ENCODE results near the gene PDE4B. TPM values are rescaled to one million over a fixed set of nuclear protein-coding genes. Genes with fewer than 3 reads are reported as not detected.

Gene PDE4B
- total and polyA plus RNA-seq, 2 donors from 2014 or later, result 2.0 to 8.7 TPM

DNA sequence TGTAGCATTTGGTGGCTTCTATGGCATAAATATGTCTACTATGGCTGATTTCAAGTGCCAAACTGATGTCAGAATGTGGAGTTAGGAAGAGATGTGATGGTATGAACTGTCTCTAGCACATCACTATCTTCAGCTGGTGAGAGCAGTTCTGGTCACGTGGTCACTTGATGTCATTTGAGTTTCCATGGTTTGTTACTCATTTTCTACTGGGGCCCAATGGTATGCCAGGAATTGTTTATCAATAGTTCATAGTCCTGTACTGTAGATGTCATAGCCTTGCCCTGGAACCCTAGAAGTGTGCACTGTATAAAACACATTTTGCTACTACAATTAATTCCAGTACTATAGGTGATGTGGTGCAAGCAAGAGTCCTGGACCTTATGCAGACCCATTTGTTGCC lies 153.7 kb downstream of the PDE4B start:
- no peak for DNase-seq
- intact Hi-C loops (cut with DNase I), result no loop called here
- no peaks in the 10 kb centered on the region for H3K4me1 ChIP-seq (ENCODE audit: control insufficient read depth in 2 of 3, insufficient read depth in 2 of 3, low read depth in 1 of 3, low read length in 3 of 3)
- no peak overlapping the region for H3K27ac ChIP-seq (ENCODE audit: low read depth in 2 of 2, low read length in 2 of 2)
- no peak overlapping the region for H3K4me3 ChIP-seq (ENCODE audit: low read length in 3 of 3)
- no peaks in the 10 kb centered on the region for H3K27me3 ChIP-seq (ENCODE audit: control insufficient read depth, insufficient read depth, low read length)
- H3K9ac ChIP-seq (ENCODE audit: low read length in 3 of 3), result no peak overlapping the region
- H3K36me3 ChIP-seq (ENCODE audit: control insufficient read depth in 2 of 3, insufficient read depth in 3 of 3, low read length in 3 of 3), result no peaks in the 10 kb centered on the region
- peaks cover 0 to 5% (median 0%) of the 10 kb centered on the region in 3 donors for H3K9me3 ChIP-seq (ENCODE audit: control insufficient read depth in 2 of 3, insufficient read depth in 1 of 3, low read length in 3 of 3)
- TF ChIP-seq CTCF (IDR thresholded peaks at IDR 0.05; ENCODE audit: borderline replicate concordance, extremely low read depth, insufficient read depth), result no peak
- no peak for FAIRE-seq

DNA sequence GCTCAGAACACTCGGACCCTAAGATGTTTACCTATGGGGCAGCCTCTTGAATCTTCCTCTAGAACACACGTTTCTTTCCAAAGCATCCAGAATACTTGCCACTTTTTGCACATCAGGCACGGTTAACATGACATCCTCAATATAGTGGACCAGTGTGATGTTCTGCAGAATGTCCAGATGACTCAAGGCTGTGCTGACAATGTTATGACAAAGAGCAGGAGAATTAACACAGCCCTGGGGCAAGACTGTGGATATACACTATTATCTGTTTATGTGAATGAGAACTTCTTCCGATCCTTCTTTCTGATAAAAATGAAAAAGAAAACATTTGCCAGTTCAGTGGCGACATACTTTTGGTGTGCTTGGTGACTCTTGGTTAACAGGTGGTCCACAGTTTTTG lies 154.3 kb downstream of the PDE4B start:
- FAIRE-seq, result no peak
- no peaks in the 10 kb centered on the region for H3K36me3 ChIP-seq (ENCODE audit: control insufficient read depth in 2 of 3, insufficient read depth in 3 of 3, low read length in 3 of 3)

DNA sequence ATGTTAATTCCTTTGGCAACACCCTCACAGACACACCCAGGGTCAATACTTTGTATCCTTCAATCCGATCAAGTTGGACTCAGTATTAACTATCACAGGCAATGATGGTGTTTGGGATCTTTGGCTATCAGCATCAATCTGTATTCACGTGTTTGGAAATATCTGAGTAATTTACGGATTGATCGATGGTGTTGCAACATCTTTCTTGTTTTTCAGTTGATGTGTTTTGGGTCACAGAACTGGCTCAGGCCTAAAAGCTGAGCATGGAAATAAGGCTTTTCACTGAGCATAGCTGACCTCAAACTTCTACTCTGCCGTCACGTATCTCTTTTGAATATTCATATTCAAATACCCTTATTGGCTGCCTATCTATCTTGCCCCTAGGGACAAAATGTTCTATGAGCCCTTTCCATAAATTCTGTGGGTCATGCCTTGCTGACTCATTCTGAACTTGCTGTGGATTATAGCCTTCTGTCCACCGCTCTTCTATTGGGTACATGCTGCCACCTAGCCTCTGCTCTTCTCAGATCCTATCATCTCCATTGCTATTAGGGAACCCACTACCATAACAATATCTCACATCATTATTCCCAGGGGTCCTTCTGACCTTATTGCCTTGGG lies 156.0 kb downstream of the PDE4B start:
- DNase-seq, result no peak
- H3K36me3 ChIP-seq (ENCODE audit: control insufficient read depth in 2 of 3, insufficient read depth in 3 of 3, low read length in 3 of 3), result no peaks in the 10 kb centered on the region
- no peak for FAIRE-seq
- H3K27ac ChIP-seq (ENCODE audit: low read depth in 2 of 2, low read length in 2 of 2), result no peak overlapping the region
- intact Hi-C loops (cut with DNase I), result no loop called here
- TF ChIP-seq CTCF (IDR thresholded peaks at IDR 0.05; ENCODE audit: borderline replicate concordance, extremely low read depth, insufficient read depth), result peak; percentile 5
- no peaks in the 10 kb centered on the region for H3K9me3 ChIP-seq (ENCODE audit: control insufficient read depth in 2 of 3, insufficient read depth in 1 of 3, low read length in 3 of 3)
- no peaks in the 10 kb centered on the region for H3K4me1 ChIP-seq (ENCODE audit: control insufficient read depth in 2 of 3, insufficient read depth in 2 of 3, low read depth in 1 of 3, low read length in 3 of 3)
- H3K27me3 ChIP-seq (ENCODE audit: control insufficient read depth, insufficient read depth, low read length), result no peaks in the 10 kb centered on the region
- H3K4me3 ChIP-seq (ENCODE audit: low read length in 3 of 3), result no peak overlapping the region
- H3K9ac ChIP-seq (ENCODE audit: low read length in 3 of 3), result no peak overlapping the region

More for the DNA sequence above, 154.3 kb downstream of the PDE4B start:
- Histone ChIP-seq H3K9me3 (ENCODE audit: control insufficient read depth in 2 of 3, insufficient read depth in 1 of 3, low read length in 3 of 3) (peaks cover 0 to 5% (median 0%) of the 10 kb centered on the region in 3 donors), H3K4me1 (ENCODE audit: control insufficient read depth in 2 of 3, insufficient read depth in 2 of 3, low read depth in 1 of 3, low read length in 3 of 3) (no peaks in the 10 kb centered on the region), H3K27ac (ENCODE audit: low read depth in 2 of 2, low read length in 2 of 2) (no peak overlapping the region), H3K27me3 (ENCODE audit: control insufficient read depth, insufficient read depth, low read length) (no peaks in the 10 kb centered on the region), H3K4me3 (ENCODE audit: low read length in 3 of 3) (no peak overlapping the region), H3K9ac (ENCODE audit: low read length in 3 of 3) (no peak overlapping the region)
- intact Hi-C loops (cut with DNase I), result no loop called here
- TF ChIP-seq CTCF (IDR thresholded peaks at IDR 0.05; ENCODE audit: borderline replicate concordance, extremely low read depth, insufficient read depth), result no peak
- DNase-seq, result no peak

GRCh38 chr1:65949230-65949626 lies 156.5 kb downstream of the PDE4B start:
- H3K9ac ChIP-seq (ENCODE audit: low read length in 3 of 3), result no peak overlapping the region
- FAIRE-seq, result no peak

More at GRCh38 chr1:65949230-65949626, 156.5 kb downstream of the PDE4B start:
- Histone ChIP-seq H3K27me3 (ENCODE audit: control insufficient read depth, insufficient read depth, low read length) (no peaks in the 10 kb centered on the region), H3K36me3 (ENCODE audit: control insufficient read depth in 2 of 3, insufficient read depth in 3 of 3, low read length in 3 of 3) (no peaks in the 10 kb centered on the region), H3K9me3 (ENCODE audit: control insufficient read depth in 2 of 3, insufficient read depth in 1 of 3, low read length in 3 of 3) (no peaks in the 10 kb centered on the region), H3K4me1 (ENCODE audit: control insufficient read depth in 2 of 3, insufficient read depth in 2 of 3, low read depth in 1 of 3, low read length in 3 of 3) (no peaks in the 10 kb centered on the region), H3K4me3 (ENCODE audit: low read length in 3 of 3) (no peak overlapping the region), H3K27ac (ENCODE audit: low read depth in 2 of 2, low read length in 2 of 2) (no peak overlapping the region)
- no peak for DNase-seq
- intact Hi-C loops (cut with DNase I), result no loop called here
- no peak for TF ChIP-seq CTCF (IDR thresholded peaks at IDR 0.05; ENCODE audit: borderline replicate concordance, extremely low read depth, insufficient read depth)

All from kidney (tissue), 14 donors.